Liver (tissue), 9 donors: ENCODE results near the gene SORCS2. TPM values are rescaled to one million over a fixed set of nuclear protein-coding genes. Genes with fewer than 3 reads are reported as not detected.
"Not testable (repeated sequence)": the region's sequence is repeated elsewhere in the genome, so short reads cannot be mapped to it uniquely, and the experiment has no call there.

ENCODE experiments used
- DNase-seq: peaks from one replicate; pipeline ENCODE4 v3.0.0-alpha.2; 2017; ENCODE audit warnings: low spot score
- H3K27ac ChIP-seq, 2 donors: one replicate each; pipeline ENCODE4 v1.7.0; 2013; ENCODE audit warnings: inconsistent platforms in 2 of 2, low read length in 2 of 2, control low read depth in 1 of 2, low read depth in 1 of 2, mild to moderate bottlenecking in 1 of 2
- H3K27me3 ChIP-seq, 4 donors: one replicate each; pipeline versions ENCODE4 v1.6.1 to v1.7.0; 2013; ENCODE audit warnings: low read length in 3 of 4, inconsistent platforms in 1 of 4, mild to moderate bottlenecking in 1 of 4, moderate library complexity in 1 of 4; ENCODE audit not compliant: control insufficient read depth in 4 of 4, insufficient read depth in 4 of 4
- H3K36me3 ChIP-seq, 4 donors: one replicate each; pipeline versions ENCODE4 v1.6.1 to v1.7.0; 2013; ENCODE audit warnings: low read length in 3 of 4, mild to moderate bottlenecking in 3 of 4, low read depth in 1 of 4, moderate library complexity in 1 of 4; ENCODE audit not compliant: control insufficient read depth in 4 of 4, insufficient read depth in 3 of 4
- H3K4me1 ChIP-seq, 4 donors: one replicate each; pipeline versions ENCODE4 v1.6.1 to v1.7.0; 2013; ENCODE audit warnings: low read length in 3 of 4, mild to moderate bottlenecking in 3 of 4, moderate library complexity in 1 of 4; ENCODE audit not compliant: control insufficient read depth in 4 of 4, insufficient read depth in 4 of 4
- H3K4me3 ChIP-seq, 3 donors: one replicate each; pipeline versions ENCODE4 v1.6.1 to v1.7.0; 2013; ENCODE audit warnings: low read length in 3 of 3, control low read depth in 1 of 3, low read depth in 1 of 3, mild to moderate bottlenecking in 1 of 3
- H3K9ac ChIP-seq, 2 donors: one replicate each; pipeline ENCODE4 v1.7.0; 2013; ENCODE audit warnings: low read length in 2 of 2, mild to moderate bottlenecking in 2 of 2, moderate library complexity in 2 of 2, control low read depth in 1 of 2, low read depth in 1 of 2
- H3K9me3 ChIP-seq, 4 donors: one replicate each; pipeline versions ENCODE4 v1.6.1 to v1.7.0; 2013; ENCODE audit warnings: low read length in 3 of 4; ENCODE audit not compliant: control insufficient read depth in 4 of 4
- ATF3 ChIP-seq: IDR thresholded peaks from 2 replicates; pipeline ENCODE4 v1.6.1; 2016; ENCODE audit warnings: antibody characterized with exemption
- CTCF ChIP-seq: fragments of 150-350 bp; IDR thresholded peaks from 2 replicates; pipeline ENCODE4 v1.5.1; 2017; ENCODE audit warnings: improper control_type of control experiment, low read depth, low read length; ENCODE audit not compliant: missing input control
- EGR1 ChIP-seq, 2 donors: IDR thresholded peaks; 2 replicates each; pipeline ENCODE4 v1.6.1; 2016 to 2018; ENCODE audit warnings: antibody characterized with exemption in 2 of 2, low read depth in 2 of 2
- HNF4A ChIP-seq, 2 donors: conservative IDR thresholded peaks; 2 replicates each; pipeline ENCODE4 v1.6.1; 2016; ENCODE audit warnings: antibody characterized with exemption in 2 of 2, mild to moderate bottlenecking in 2 of 2
- HNF4G ChIP-seq: IDR thresholded peaks from 2 replicates; pipeline ENCODE4 v1.6.1; 2016; ENCODE audit warnings: antibody characterized with exemption
- JUND ChIP-seq, 2 donors: IDR thresholded peaks; 2 replicates each; pipeline ENCODE4 v1.6.1; 2016; ENCODE audit warnings: antibody characterized with exemption in 2 of 2
- RXRA ChIP-seq, 2 donors: IDR thresholded peaks; 2 replicates each; pipeline ENCODE4 v1.6.1; 2017 to 2018; ENCODE audit warnings: antibody characterized with exemption in 2 of 2, mild to moderate bottlenecking in 1 of 2
- SP1 ChIP-seq: IDR thresholded peaks from 2 replicates; pipeline ENCODE4 v1.6.1; 2018; ENCODE audit warnings: antibody characterized with exemption, mild to moderate bottlenecking
- TAF1 ChIP-seq: conservative IDR thresholded peaks from 2 replicates; pipeline ENCODE4 v1.6.1; 2016; ENCODE audit warnings: antibody characterized with exemption, mild to moderate bottlenecking
- WGBS: extraction: QIAGEN DNeasy Blood & Tissue Kit; methylation state at CpG from one replicate; pipeline ENCODE4 v1.1.7; 2013; 5-methylcytosine and 5-hydroxymethylcytosine counted together
- polyA plus RNA-seq, 2 donors: library from polyadenylated mRNA; stranded (reverse) in 1 of 2; unstranded in 1 of 2; fragments of 200-250 nt in 1 of 2; fragments of >200 nt in 1 of 2; fragmentation: Nextera tagmentation in 1 of 2; extraction: Ambion mirVana in 1 of 2; gene quantifications; one replicate each; pipeline versions ENCODE4 v1.2.1 to v1.2.3, GENCODE V29; 2013 to 2015
- total RNA-seq, 2 donors: library from RNA; depleted of rRNA; stranded (reverse); fragments of >200 nt; gene quantifications; one replicate each; pipeline ENCODE4 v1.2.3, GENCODE V29; 2014
- donor health status: healthy.
- donor health status: healthy.
- donor health status: healthy.
- donor health status: healthy.
- donor health status: healthy.

Gene SORCS2
- total and polyA plus RNA-seq, 4 donors, result 0.10 to 1.4 (median 0.92) TPM

- TF ChIP-seq RXRA (IDR thresholded peaks at IDR 0.05), result no peak
- TF ChIP-seq EGR1 (IDR thresholded peaks at IDR 0.05; ENCODE audit: low read depth in 2 of 2), result no peak
- no peak for TF ChIP-seq ATF3
- no peak for TF ChIP-seq SP1
- no peaks in the 10 kb centered on the region for H3K36me3 ChIP-seq
- H3K27ac ChIP-seq, result no peak overlapping the region
- no peak overlapping the region for H3K4me3 ChIP-seq
- H3K9me3 ChIP-seq, result no peaks in the 10 kb centered on the region
- WGBS, result 95% methylated on average over 17 of the region's 17 CpGs
- H3K27me3 ChIP-seq, result no peaks in the 10 kb centered on the region
- H3K9ac ChIP-seq, result no peak overlapping the region
- peaks cover 0 to 3% (median 0%) of the 10 kb centered on the region in 4 donors for H3K4me1 ChIP-seq
- no peak for DNase-seq
These were observed 407.9 kb downstream of the SORCS2 start for GRCh38 chr4:7600247-7600646.

GRCh38 chr4:7602166-7602565 lies 409.8 kb downstream of the SORCS2 start:
- H3K27me3 ChIP-seq, H3K9ac ChIP-seq, H3K4me3 ChIP-seq, H3K27ac ChIP-seq, DNase-seq, H3K4me1 ChIP-seq, H3K9me3 ChIP-seq, H3K36me3 ChIP-seq: not testable (repeated sequence)
- 97% methylated on average over 30 of the region's 30 CpGs for WGBS

GRCh38 chr4:7607156-7607910 lies 415.0 kb downstream of the SORCS2 start:
- Histone ChIP-seq H3K9me3 (no peaks in the 10 kb centered on the region), H3K36me3 (no peaks in the 10 kb centered on the region), H3K27me3 (no peaks in the 10 kb centered on the region), H3K4me3 (no peak overlapping the region), H3K27ac (no peak overlapping the region), H3K4me1 (no peaks in the 10 kb centered on the region), H3K9ac (no peak overlapping the region)
- no peak for DNase-seq
- TF ChIP-seq JUND (IDR thresholded peaks at IDR 0.05), result no peak
- TF ChIP-seq RXRA (IDR thresholded peaks at IDR 0.05), result no peak
- no peak for TF ChIP-seq HNF4A (conservative IDR thresholded peaks at IDR 0.05)
- WGBS, result 93% methylated on average over 14 of the region's 14 CpGs

GRCh38 chr4:7608046-7608445 lies 415.7 kb downstream of the SORCS2 start:
- Histone ChIP-seq H3K36me3 (no peaks in the 10 kb centered on the region), H3K4me1 (no peaks in the 10 kb centered on the region), H3K9ac (no peak overlapping the region), H3K9me3 (no peaks in the 10 kb centered on the region), H3K27me3 (no peaks in the 10 kb centered on the region), H3K4me3 (no peak overlapping the region), H3K27ac (no peak overlapping the region)
- TF ChIP-seq ATF3 (no peak), HNF4A (conservative IDR thresholded peaks at IDR 0.05) (no peak), EGR1 (IDR thresholded peaks at IDR 0.05; ENCODE audit: low read depth in 2 of 2) (no peak), RXRA (IDR thresholded peaks at IDR 0.05) (no peak), CTCF (no peak), TAF1 (no peak), HNF4G (no peak)
- no peak for DNase-seq
- 77% methylated on average over 7 of the region's 7 CpGs for WGBS
